ENCODE results near the gene FSTL5. TPM values are rescaled to one million over a fixed set of nuclear protein-coding genes. Genes with fewer than 3 reads are reported as not detected.

Gene FSTL5
- total and polyA plus RNA-seq, 8 donors, result 0.08 to 1.9 (median 0.16) TPM

GRCh38 chr4:161823450-161823849 is 340.4 kb downstream of the FSTL5 start:
- Histone ChIP-seq H3K27me3 (no peaks in the 10 kb centered on the region), H3K4me1 (no peaks in the 10 kb centered on the region), H3K4me3 (no peak overlapping the region), H3K36me3 (no peaks in the 10 kb centered on the region), H3K9me3 (no peaks in the 10 kb centered on the region), H3K27ac (no peak overlapping the region)
- WGBS, 2 donors, result 97 to 100% methylated on average over 1 of the region's 1 CpG
- DNase-seq, result peak in 1 of 6 donors; percentile 32
- intact Hi-C loops (cut with DNase I), result no loop called here
- FAIRE-seq, result no peak
- no peak for ATAC-seq
- TF ChIP-seq, protein P1, sequence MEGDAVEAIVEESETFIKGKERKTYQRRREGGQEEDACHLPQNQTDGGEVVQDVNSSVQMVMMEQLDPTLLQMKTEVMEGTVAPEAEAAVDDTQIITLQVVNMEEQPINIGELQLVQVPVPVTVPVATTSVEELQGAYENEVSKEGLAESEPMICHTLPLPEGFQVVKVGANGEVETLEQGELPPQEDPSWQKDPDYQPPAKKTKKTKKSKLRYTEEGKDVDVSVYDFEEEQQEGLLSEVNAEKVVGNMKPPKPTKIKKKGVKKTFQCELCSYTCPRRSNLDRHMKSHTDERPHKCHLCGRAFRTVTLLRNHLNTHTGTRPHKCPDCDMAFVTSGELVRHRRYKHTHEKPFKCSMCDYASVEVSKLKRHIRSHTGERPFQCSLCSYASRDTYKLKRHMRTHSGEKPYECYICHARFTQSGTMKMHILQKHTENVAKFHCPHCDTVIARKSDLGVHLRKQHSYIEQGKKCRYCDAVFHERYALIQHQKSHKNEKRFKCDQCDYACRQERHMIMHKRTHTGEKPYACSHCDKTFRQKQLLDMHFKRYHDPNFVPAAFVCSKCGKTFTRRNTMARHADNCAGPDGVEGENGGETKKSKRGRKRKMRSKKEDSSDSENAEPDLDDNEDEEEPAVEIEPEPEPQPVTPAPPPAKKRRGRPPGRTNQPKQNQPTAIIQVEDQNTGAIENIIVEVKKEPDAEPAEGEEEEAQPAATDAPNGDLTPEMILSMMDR (IDR thresholded peaks at IDR 0.05), result no peak

- WGBS, 2 donors, result 94 to 100% methylated on average over 1 of the region's 1 CpG
- no peak overlapping the region for H3K27ac ChIP-seq
- intact Hi-C loops (cut with DNase I), result no loop called here
- DNase-seq (peak in 1 of 6 donors; percentile 12), FAIRE-seq (no peak), ATAC-seq (no peak)
- no peaks in the 10 kb centered on the region for H3K36me3 ChIP-seq
- no peaks in the 10 kb centered on the region for H3K27me3 ChIP-seq
- no peaks in the 10 kb centered on the region for H3K4me1 ChIP-seq
- H3K4me3 ChIP-seq, result no peak overlapping the region
- H3K9me3 ChIP-seq, result no peaks in the 10 kb centered on the region
- TF ChIP-seq, protein P1 (IDR thresholded peaks at IDR 0.05), result no peak
These were observed 341.6 kb downstream of the FSTL5 start for GRCh38 chr4:161822174-161822573.

DNA sequence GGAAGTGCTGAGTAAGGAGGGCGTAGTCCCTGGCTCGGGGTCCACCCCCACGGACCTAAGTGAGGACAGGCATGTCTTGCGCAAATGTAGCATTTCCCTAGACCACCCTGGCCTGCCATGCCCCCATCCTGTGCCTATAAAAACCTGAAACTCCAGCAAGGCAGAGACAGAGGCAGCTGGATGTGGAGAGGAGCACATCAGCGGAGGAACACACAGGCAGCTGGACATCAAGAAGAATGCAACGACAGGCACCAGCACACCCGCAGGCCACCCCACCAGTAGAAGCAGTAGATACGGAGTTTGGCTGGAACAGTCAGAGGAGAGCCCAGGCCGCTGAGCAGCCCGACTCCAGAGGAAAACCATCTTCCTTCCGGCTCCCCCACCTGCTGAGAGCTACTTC is 345.9 kb downstream of the FSTL5 start:
- no peak overlapping the region for H3K4me3 ChIP-seq
- 69 to 78% methylated on average over 11 of the region's 11 CpGs for WGBS, 2 donors
- no peaks in the 10 kb centered on the region for H3K36me3 ChIP-seq
- no peak for ATAC-seq
- TF ChIP-seq, protein P1 (IDR thresholded peaks at IDR 0.05), result no peak
- intact Hi-C loops (cut with DNase I), result no loop called here
- no peaks in the 10 kb centered on the region for H3K9me3 ChIP-seq
- no peak overlapping the region for H3K27ac ChIP-seq
- H3K4me1 ChIP-seq, result no peaks in the 10 kb centered on the region
- H3K27me3 ChIP-seq, result no peaks in the 10 kb centered on the region
- DNase-seq, result peak in 1 of 6 donors; percentile 19
- FAIRE-seq, result no peak

GRCh38 chr4:161816958-161817357 is 346.8 kb downstream of the FSTL5 start:
- intact Hi-C loops (cut with DNase I), result no loop called here
- no peak for DNase-seq
- Histone ChIP-seq H3K4me3 (no peak overlapping the region), H3K27ac (no peak overlapping the region), H3K36me3 (no peaks in the 10 kb centered on the region), H3K4me1 (no peaks in the 10 kb centered on the region), H3K9me3 (no peaks in the 10 kb centered on the region), H3K27me3 (no peaks in the 10 kb centered on the region)
- 88 to 91% methylated on average over 1 of the region's 1 CpG for WGBS, 2 donors
- TF ChIP-seq, protein P1 (IDR thresholded peaks at IDR 0.05), result no peak
- no peak for ATAC-seq
- FAIRE-seq, result no peak

GRCh38 chr4:161815841-161816240 is 348.0 kb downstream of the FSTL5 start:
- Histone ChIP-seq H3K36me3 (no peaks in the 10 kb centered on the region), H3K9me3 (no peaks in the 10 kb centered on the region), H3K27me3 (no peaks in the 10 kb centered on the region), H3K4me1 (no peaks in the 10 kb centered on the region), H3K27ac (no peak overlapping the region), H3K4me3 (no peak overlapping the region)
- DNase-seq (no peak), FAIRE-seq (no peak), ATAC-seq (no peak)
- TF ChIP-seq, protein P1 (IDR thresholded peaks at IDR 0.05), result no peak
- intact Hi-C loops (cut with DNase I), result no loop called here
- WGBS, 2 donors, result 68 to 78% methylated on average over 1 of the region's 1 CpG
